ENCODE data around the gene THRA. TPM values are rescaled to one million over a fixed set of nuclear protein-coding genes. Genes with fewer than 3 reads are reported as not detected.

The THRA gene
- total and polyA plus RNA-seq, 3 donors from 2014 or later, result 41.2 to 51.7 (median 44.9) TPM

DNA sequence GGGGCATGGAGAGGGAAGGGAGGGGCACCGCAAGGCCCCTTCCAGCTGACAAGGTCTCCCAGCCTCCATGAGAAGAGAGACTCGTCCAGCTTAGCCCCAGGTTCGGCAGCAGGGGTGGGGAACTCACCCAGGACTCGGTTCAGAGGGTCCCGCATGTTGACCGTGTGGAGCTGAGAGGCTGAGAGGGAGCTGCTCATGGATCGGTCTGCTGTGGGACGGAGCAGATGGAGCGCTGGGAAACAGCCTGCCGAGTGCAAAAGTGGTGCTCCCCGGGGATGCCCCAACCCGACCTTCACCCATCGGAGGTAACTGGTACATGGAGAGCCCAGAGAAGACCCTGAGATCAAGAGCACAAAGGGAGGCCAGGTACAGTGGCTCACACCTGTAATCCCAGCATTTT, 42.6 kb upstream of the THRA start:
- Histone ChIP-seq H3K27ac (no peak overlapping the region), H3K4me3 (no peak overlapping the region), H3K27me3 (no peaks in the 10 kb centered on the region), H3K9me3 (no peaks in the 10 kb centered on the region), H3K36me3 (ENCODE audit: low read depth, missing control alignments) (no peaks in the 10 kb centered on the region), H3K4me1 (peaks cover 38% of the 10 kb centered on the region)
- DNase-seq, result no peak
- TF ChIP-seq, protein P1, sequence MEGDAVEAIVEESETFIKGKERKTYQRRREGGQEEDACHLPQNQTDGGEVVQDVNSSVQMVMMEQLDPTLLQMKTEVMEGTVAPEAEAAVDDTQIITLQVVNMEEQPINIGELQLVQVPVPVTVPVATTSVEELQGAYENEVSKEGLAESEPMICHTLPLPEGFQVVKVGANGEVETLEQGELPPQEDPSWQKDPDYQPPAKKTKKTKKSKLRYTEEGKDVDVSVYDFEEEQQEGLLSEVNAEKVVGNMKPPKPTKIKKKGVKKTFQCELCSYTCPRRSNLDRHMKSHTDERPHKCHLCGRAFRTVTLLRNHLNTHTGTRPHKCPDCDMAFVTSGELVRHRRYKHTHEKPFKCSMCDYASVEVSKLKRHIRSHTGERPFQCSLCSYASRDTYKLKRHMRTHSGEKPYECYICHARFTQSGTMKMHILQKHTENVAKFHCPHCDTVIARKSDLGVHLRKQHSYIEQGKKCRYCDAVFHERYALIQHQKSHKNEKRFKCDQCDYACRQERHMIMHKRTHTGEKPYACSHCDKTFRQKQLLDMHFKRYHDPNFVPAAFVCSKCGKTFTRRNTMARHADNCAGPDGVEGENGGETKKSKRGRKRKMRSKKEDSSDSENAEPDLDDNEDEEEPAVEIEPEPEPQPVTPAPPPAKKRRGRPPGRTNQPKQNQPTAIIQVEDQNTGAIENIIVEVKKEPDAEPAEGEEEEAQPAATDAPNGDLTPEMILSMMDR (IDR thresholded peaks at IDR 0.05), result no peak
- TF ChIP-seq POLR2A (IDR thresholded peaks at IDR 0.05), result no peak
- intact Hi-C loops (cut with DNase I; ENCODE audit: low total_unique reads), result no loop called here
- 86% methylated on average over 9 to 13 of the region's 13 CpGs for WGBS, 2 donors

DNA sequence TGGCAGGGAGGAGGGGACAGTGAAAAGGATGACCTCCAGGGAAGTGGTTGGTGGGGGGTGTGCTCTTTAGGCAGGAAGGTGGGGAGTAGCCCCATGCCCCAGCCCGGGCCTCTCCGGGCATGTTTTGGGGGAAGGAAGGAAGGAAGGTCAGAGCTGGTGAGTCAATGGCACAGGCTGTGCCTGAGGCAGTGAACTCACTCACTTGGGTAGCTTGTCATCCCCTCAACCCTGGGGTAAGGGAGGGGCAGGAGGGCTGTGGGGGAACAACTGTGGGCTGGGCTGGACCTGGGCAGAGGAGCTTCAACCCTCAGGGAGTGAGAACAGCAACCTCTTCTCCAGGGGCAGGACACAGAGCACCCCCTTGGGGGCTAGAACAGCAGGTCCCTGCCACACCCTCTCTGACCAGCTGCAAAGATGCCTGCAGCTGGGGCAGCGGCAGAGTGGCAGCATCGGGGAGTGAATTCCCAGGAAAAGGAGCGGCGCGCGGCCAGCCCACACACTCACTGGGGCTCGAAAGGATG, 41.3 kb upstream of the THRA start:
- Histone ChIP-seq H3K4me1 (peaks cover 44% of the 10 kb centered on the region), H3K4me3 (no peak overlapping the region), H3K36me3 (ENCODE audit: low read depth, missing control alignments) (no peaks in the 10 kb centered on the region), H3K27me3 (no peaks in the 10 kb centered on the region), H3K27ac (peak overlapping the region in 1 of 2 donors; percentile 64), H3K9me3 (no peaks in the 10 kb centered on the region)
- no peak for TF ChIP-seq POLR2A (IDR thresholded peaks at IDR 0.05)
- TF ChIP-seq, protein P1 (IDR thresholded peaks at IDR 0.05), result no peak
- intact Hi-C loops (cut with DNase I; ENCODE audit: low total_unique reads), result no loop called here
- no peak for DNase-seq
- 50 to 64% methylated on average over 4 to 9 of the region's 9 CpGs for WGBS, 2 donors

DNA sequence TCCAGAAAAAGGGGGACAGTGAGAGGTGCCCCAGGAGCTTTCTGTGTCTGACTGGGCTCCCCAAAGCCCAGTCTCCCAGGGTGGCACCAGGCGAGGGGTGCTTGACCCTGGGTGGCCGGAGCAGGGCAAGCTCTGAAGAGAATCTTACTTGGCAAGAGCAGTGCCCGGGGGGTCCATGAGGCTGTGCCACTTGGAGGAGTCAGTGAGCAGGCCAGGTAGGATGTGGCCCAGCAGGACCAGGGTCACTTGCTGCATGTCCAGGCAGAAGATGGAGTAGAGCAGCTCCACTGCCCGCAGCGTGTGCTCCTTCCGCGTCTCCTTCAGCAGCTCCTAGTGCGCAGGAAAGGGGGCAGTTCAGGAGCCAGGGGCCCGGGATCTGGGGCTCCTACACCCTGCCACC, 40.3 kb upstream of the THRA start:
- DNase-seq, result no peak
- Histone ChIP-seq H3K4me1 (peaks cover 40% of the 10 kb centered on the region), H3K27me3 (no peaks in the 10 kb centered on the region), H3K27ac (no peak overlapping the region), H3K9me3 (no peaks in the 10 kb centered on the region), H3K36me3 (ENCODE audit: low read depth, missing control alignments) (no peaks in the 10 kb centered on the region), H3K4me3 (no peak overlapping the region)
- TF ChIP-seq, protein P1 (IDR thresholded peaks at IDR 0.05), result no peak
- TF ChIP-seq POLR2A (IDR thresholded peaks at IDR 0.05), result no peak
- 70 to 93% methylated on average over 2 to 9 of the region's 9 CpGs for WGBS, 2 donors
- intact Hi-C loops (cut with DNase I; ENCODE audit: low total_unique reads), result no loop called here

DNA sequence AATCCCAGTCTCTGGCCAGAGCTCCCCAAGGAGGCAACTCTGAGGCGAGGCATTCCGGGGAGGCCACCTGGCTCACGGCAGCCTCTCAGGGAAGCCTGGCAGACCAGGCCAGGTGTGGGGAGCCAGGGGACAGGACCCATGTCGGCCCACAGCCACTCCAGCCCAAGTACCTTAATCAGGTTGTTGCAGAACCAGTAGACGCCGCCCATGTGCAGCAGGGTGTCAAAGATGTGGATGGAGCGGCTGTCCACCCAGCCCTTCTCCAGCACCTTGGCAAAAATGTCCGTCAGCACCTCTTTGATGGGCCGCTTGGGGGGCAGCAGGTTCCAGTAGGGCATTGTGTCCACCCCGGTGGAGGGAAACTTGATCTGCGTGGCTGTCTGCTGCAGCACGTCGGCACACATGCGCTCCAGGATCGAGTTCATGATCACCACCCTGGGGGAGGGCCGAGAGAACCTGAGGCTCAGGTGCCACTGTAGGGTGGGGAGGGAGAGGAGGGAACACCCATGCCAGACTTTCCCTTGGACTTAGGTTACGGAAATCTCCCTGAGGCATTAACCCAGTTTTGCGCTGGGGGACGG, 39.7 kb upstream of the THRA start:
- intact Hi-C loops (cut with DNase I; ENCODE audit: low total_unique reads), result no loop called here
- no peak for TF ChIP-seq POLR2A (IDR thresholded peaks at IDR 0.05)
- Histone ChIP-seq H3K27me3 (no peaks in the 10 kb centered on the region), H3K4me3 (no peak overlapping the region), H3K36me3 (ENCODE audit: low read depth, missing control alignments) (no peaks in the 10 kb centered on the region), H3K27ac (no peak overlapping the region), H3K9me3 (no peaks in the 10 kb centered on the region), H3K4me1 (peaks cover 35% of the 10 kb centered on the region)
- no peak for DNase-seq
- WGBS, 2 donors, result 84 to 87% methylated on average over 5 to 19 of the region's 19 CpGs

DNA sequence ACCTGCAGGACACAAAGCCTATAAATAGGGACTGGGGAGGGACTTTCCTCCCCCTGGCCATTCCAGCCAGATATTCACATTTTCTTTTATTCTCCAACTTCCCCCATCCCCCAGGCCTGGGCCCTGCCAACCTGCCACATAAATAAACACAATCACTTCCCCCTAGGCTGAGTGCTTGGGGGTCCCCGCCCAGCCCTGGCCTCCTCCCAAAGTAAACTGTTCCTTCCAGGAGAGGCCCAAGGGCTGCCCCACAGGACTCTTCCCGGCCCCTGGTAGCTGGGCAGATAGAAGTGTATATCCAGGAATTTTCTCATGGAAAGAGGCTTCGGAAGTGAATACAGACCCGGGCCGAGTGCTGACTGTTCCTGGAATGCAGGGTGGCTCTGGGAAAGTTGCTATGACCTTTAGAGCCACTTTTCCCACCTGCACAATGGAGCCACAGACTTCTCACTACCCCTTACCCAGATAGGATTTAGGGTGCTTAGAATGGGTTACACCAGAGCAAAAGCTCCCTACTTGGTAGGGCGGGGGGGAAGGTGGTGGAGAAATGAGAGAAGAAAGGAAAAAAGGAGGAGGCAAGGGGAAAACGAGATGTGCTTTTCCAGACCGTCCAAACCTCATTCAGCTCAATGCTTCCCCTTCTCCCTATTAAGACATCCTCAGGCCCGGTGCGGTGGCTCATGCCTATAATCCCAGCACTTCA, 39.0 kb upstream of the THRA start:
- H3K4me1 ChIP-seq, result peaks cover 28% of the 10 kb centered on the region

More for the DNA sequence above, 39.0 kb upstream of the THRA start:
- 67 to 77% methylated on average over 10 of the region's 10 CpGs for WGBS, 2 donors
- Histone ChIP-seq H3K9me3 (no peaks in the 10 kb centered on the region), H3K27ac (no peak overlapping the region), H3K4me3 (no peak overlapping the region), H3K36me3 (ENCODE audit: low read depth, missing control alignments) (no peaks in the 10 kb centered on the region), H3K27me3 (no peaks in the 10 kb centered on the region)
- intact Hi-C loops (cut with DNase I; ENCODE audit: low total_unique reads), result no loop called here
- no peak for DNase-seq
- TF ChIP-seq, protein P1 (IDR thresholded peaks at IDR 0.05), result no peak
- TF ChIP-seq POLR2A (IDR thresholded peaks at IDR 0.05), result no peak

Measured in testis (tissue), 3 donors.